GM23338 (cell line): ENCODE measurements around the gene TRAIP.
"Not testable (repeated sequence)": the region's sequence is repeated elsewhere in the genome, so short reads cannot be mapped to it uniquely, and the experiment has no call there.

Source experiments
- NANOG ChIP-seq: IDR thresholded peaks from 2 replicates; pipeline ENCODE4 v1.6.1; 2016; ENCODE audit warnings: antibody characterized with exemption, borderline replicate concordance
- ZNF114 ChIP-seq: fragments of 250-450 bp; sonication (Bioruptor Pico); IDR thresholded peaks from 2 replicates; pipeline ENCODE4 v1.5.0; 2020; ENCODE audit warnings: mild to moderate bottlenecking, moderate library complexity
- TF ChIP-seq, protein P1 (sequence below), 2 experiments: fragments of 200-600 bp in 1 of 2; sonication (generic) in 1 of 2; conservative IDR thresholded peaks; 2 replicates each; pipeline versions ENCODE4 v1.5.1 to v1.6.1; 2016 to 2017; ENCODE audit warnings: antibody characterized with exemption in 2 of 2, low read depth in 2 of 2, mild to moderate bottlenecking in 2 of 2, moderate library complexity in 1 of 2

DNA sequence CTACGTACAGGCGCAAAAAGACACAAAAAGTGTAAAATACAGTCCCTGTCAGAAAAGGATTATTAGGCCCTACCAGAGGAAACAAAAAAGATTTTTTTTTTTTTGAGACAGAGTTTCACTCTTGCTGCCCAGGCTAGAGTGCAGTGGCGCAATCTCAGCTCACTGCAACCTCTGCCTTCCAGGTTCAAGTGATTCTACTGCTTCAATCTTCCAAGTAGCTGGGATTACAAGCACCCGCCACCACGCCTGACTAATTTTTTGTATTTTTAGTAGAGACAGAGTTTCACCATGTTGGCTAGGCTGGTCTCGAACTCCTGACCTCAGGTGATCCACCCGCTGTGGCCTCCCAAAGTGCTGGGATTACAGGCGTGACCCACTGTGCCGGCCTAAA lies 75.4 kb downstream of the TRAIP start:
- TF ChIP-seq, protein P1, sequence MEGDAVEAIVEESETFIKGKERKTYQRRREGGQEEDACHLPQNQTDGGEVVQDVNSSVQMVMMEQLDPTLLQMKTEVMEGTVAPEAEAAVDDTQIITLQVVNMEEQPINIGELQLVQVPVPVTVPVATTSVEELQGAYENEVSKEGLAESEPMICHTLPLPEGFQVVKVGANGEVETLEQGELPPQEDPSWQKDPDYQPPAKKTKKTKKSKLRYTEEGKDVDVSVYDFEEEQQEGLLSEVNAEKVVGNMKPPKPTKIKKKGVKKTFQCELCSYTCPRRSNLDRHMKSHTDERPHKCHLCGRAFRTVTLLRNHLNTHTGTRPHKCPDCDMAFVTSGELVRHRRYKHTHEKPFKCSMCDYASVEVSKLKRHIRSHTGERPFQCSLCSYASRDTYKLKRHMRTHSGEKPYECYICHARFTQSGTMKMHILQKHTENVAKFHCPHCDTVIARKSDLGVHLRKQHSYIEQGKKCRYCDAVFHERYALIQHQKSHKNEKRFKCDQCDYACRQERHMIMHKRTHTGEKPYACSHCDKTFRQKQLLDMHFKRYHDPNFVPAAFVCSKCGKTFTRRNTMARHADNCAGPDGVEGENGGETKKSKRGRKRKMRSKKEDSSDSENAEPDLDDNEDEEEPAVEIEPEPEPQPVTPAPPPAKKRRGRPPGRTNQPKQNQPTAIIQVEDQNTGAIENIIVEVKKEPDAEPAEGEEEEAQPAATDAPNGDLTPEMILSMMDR (conservative IDR thresholded peaks at IDR 0.05; ENCODE audit: low read depth in 2 of 2), result not testable (repeated sequence)
- TF ChIP-seq NANOG; ZNF114 (CRISPR knock-in tag): not testable (repeated sequence)
